DOHH2 (cell line): ENCODE data around the gene TIMP1.
A peak's percentile ranks its signal among the peaks of the same experiment; 100 is the strongest.

Experiments used
- H3F3A ChIP-seq: fragments of 200-600 bp; sonication (generic), shearing (Covaris generic); 2 replicates; pipeline ENCODE4 v1.6.0; 2016; ENCODE audit warnings: antibody characterized with exemption, mild to moderate bottlenecking; ENCODE audit not compliant: control insufficient read depth, insufficient read depth
- H3K27ac ChIP-seq: fragments of 200-600 bp; sonication (generic); 2 replicates; pipeline ENCODE4 v1.5.1; 2014; ENCODE audit warnings: low read depth, mild to moderate bottlenecking, low read length, moderate library complexity
- H3K27me3 ChIP-seq: fragments of 200-600 bp; sonication (generic); 2 replicates; pipeline ENCODE4 v1.6.1; 2014; ENCODE audit warnings: mild to moderate bottlenecking, low read length, mixed read lengths; ENCODE audit not compliant: control insufficient read depth
- H3K36me3 ChIP-seq: fragments of 200-600 bp; sonication (generic); 2 replicates; pipeline ENCODE4 v1.6.1; 2014; ENCODE audit warnings: mild to moderate bottlenecking, low read length, moderate library complexity, mixed read lengths; ENCODE audit not compliant: control insufficient read depth
- H3K4me1 ChIP-seq: fragments of 200-600 bp; sonication (generic); 2 replicates; pipeline ENCODE4 v1.6.1; 2014; ENCODE audit warnings: mild to moderate bottlenecking, low read length, mixed read lengths; ENCODE audit not compliant: control insufficient read depth
- H3K4me2 ChIP-seq: fragments of 200-600 bp; sonication (generic); 2 replicates; pipeline ENCODE4 v1.6.0; 2014; ENCODE audit warnings: mild to moderate bottlenecking, low read length, moderate library complexity
- H3K4me3 ChIP-seq: fragments of 200-600 bp; sonication (generic); 2 replicates; pipeline ENCODE4 v1.5.1; 2014; ENCODE audit warnings: mild to moderate bottlenecking, low read length, mixed read lengths
- H3K79me2 ChIP-seq: fragments of 200-600 bp; sonication (generic); 2 replicates; pipeline ENCODE4 v1.6.1; 2014; ENCODE audit warnings: mild to moderate bottlenecking, low read length, mixed read lengths; ENCODE audit not compliant: control insufficient read depth
- H3K9me2 ChIP-seq: fragments of 200-600 bp; sonication (generic); replicated peaks from 2 replicates; pipeline ENCODE4 v1.6.1; 2014; ENCODE audit warnings: mild to moderate bottlenecking, low read length, mixed read lengths; ENCODE audit not compliant: control insufficient read depth
- H3K9me3 ChIP-seq: fragments of 200-600 bp; sonication (generic); 2 replicates; pipeline ENCODE4 v1.6.1; 2014; ENCODE audit warnings: antibody characterized with exemption, low read length, mixed read lengths; ENCODE audit not compliant: control insufficient read depth, insufficient read depth
- H4K20me1 ChIP-seq: fragments of 200-600 bp; sonication (generic); 2 replicates; pipeline ENCODE4 v1.6.0; 2014; ENCODE audit warnings: low read depth, mild to moderate bottlenecking, antibody characterized with exemption, low read length, moderate library complexity; ENCODE audit not compliant: control insufficient read depth, insufficient read depth
- EZH2phosphoT487 ChIP-seq: fragments of 200-600 bp; sonication (generic); IDR thresholded peaks from 2 replicates; pipeline ENCODE4 v1.6.1; 2017; ENCODE audit warnings: borderline replicate concordance, mild to moderate bottlenecking, antibody characterized with exemption, low read length, moderate library complexity, mixed read lengths
- TF ChIP-seq, protein P1 (sequence below): fragments of 200-600 bp; sonication (generic); IDR thresholded peaks from one replicate; pipeline ENCODE4 v1.5.1; 2014; ENCODE audit warnings: antibody characterized with exemption, mild to moderate bottlenecking, low read depth, low read length; ENCODE audit not compliant: poor library complexity, severe bottlenecking

The TIMP1 gene

DNA sequence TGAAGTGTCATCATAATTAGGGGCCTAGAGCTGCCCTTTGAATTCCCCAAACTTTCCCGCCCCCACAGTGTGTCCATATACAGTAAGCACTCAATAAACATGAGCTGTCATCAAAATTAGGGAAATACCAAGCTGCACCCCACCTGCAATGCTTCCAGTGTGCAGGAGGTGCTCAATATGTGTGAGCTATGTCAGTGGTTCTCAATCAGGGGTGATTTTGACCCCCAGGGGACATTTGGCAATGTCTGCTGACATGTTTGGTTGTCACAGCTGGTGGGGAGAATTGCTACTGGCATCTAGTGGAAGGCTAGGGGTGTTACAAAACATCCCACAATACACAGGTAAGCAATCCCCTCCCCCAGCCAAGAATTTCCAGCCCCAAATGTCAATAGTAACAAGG lies 46.7 kb downstream of the TIMP1 start:
- H3K4me1 ChIP-seq, result peaks cover 15% of the 10 kb centered on the region
- no peak overlapping the region for H3K27ac ChIP-seq
- H3F3A ChIP-seq, result no peaks in the 10 kb centered on the region
- H3K9me3 ChIP-seq, result no peaks in the 10 kb centered on the region
- no peak overlapping the region for H3K4me2 ChIP-seq
- H3K36me3 ChIP-seq, result no peaks in the 10 kb centered on the region
- H3K9me2 ChIP-seq, result no peaks in the 10 kb centered on the region
- H4K20me1 ChIP-seq, result no peaks in the 10 kb centered on the region
- no peaks in the 10 kb centered on the region for H3K79me2 ChIP-seq
- H3K4me3 ChIP-seq, result no peak overlapping the region
- no peak for TF ChIP-seq EZH2phosphoT487
- TF ChIP-seq, protein P1, sequence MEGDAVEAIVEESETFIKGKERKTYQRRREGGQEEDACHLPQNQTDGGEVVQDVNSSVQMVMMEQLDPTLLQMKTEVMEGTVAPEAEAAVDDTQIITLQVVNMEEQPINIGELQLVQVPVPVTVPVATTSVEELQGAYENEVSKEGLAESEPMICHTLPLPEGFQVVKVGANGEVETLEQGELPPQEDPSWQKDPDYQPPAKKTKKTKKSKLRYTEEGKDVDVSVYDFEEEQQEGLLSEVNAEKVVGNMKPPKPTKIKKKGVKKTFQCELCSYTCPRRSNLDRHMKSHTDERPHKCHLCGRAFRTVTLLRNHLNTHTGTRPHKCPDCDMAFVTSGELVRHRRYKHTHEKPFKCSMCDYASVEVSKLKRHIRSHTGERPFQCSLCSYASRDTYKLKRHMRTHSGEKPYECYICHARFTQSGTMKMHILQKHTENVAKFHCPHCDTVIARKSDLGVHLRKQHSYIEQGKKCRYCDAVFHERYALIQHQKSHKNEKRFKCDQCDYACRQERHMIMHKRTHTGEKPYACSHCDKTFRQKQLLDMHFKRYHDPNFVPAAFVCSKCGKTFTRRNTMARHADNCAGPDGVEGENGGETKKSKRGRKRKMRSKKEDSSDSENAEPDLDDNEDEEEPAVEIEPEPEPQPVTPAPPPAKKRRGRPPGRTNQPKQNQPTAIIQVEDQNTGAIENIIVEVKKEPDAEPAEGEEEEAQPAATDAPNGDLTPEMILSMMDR, result no peak
- no peaks in the 10 kb centered on the region for H3K27me3 ChIP-seq

DNA sequence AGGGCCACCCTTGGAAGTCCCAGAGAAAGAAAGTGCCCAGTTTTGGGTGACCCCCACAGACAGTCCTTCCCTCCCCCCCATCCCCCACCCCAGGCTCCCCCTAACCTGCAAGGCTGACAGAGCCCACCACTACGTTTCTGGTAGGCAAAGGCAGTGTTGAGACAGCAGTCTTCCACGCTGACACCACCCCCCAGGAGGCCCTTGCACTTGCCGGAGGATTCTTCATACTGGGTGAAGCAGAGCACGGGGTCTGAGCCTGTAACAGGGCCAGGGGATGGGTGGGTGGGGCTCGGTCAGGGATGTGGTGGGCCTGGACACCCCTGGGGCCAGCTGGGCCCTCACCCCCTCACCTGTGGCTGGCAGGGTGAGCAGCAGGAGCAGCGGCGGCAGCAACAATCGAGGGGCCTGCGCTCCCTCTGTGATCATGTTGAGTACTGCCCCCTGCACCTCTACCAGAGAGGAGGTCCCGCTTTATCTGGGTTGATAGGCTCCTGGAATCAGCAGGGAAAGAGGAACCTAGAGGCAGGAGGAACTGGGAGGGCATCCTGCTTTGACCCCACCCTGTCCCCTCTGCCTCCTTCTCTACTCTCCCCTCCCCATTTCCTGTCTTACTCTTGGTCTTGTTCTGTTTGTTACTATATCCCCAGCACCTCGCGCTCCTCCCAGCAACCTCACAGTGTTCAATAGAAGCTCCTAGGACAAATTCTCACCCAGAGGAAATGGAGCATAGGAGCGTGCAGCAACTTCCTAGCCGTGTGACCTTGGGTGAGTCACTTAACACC lies 47.4 kb downstream of the TIMP1 start, which contains the start of gene CFP:
Gene CFP, minus strand, starts transcription at position 512 of the 782 bp plus-strand sequence. Its CDS starts 86 bp downstream, at position 426.
- Histone ChIP-seq H3K79me2 (no peaks in the 10 kb centered on the region), H3K9me3 (no peaks in the 10 kb centered on the region), H3K4me1 (peaks cover 15% of the 10 kb centered on the region), H3K27ac (peak within 1 kb of the TSS; percentile 15; the same call in 1 of the 2 replicates), H3K36me3 (no peaks in the 10 kb centered on the region; the same call in 1 of the 2 replicates), H3F3A (no peaks in the 10 kb centered on the region), H3K9me2 (no peaks in the 10 kb centered on the region), H3K4me3 (peak within 1 kb of the TSS; percentile 45), H3K4me2 (peak within 1 kb of the TSS; percentile 74), H4K20me1 (no peaks in the 10 kb centered on the region), H3K27me3 (no peaks in the 10 kb centered on the region)
- no peak for TF ChIP-seq EZH2phosphoT487
- TF ChIP-seq, protein P1, result no peak

DNA sequence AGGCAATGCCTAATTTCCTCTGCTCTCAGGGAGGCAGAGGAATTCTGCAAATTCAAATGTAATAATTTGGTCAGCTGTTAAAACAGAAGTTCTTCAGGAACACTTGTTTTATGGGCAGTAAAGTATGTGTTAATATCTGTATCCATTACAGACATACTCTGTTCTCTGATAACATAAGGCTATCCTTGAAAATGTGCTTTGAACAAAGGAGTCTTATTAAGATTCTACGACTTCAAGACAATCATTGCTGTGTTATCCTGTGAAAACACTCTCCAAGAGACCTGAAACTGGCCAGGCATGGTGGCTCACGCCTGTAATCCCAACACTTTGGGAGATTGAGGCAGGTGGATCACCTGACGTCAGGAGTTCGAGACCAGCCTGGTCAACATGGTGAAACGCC lies 49.4 kb downstream of the TIMP1 start:
- TF ChIP-seq, protein P1, result no peak
- no peak for TF ChIP-seq EZH2phosphoT487
- H3K4me1 ChIP-seq, result peaks cover 15% of the 10 kb centered on the region
- no peaks in the 10 kb centered on the region for H3K9me3 ChIP-seq
- H3K9me2 ChIP-seq, result no peaks in the 10 kb centered on the region
- no peak overlapping the region for H3K27ac ChIP-seq
- no peaks in the 10 kb centered on the region for H3K79me2 ChIP-seq
- H3K36me3 ChIP-seq, result no peaks in the 10 kb centered on the region; the same call in 1 of the 2 replicates
- no peaks in the 10 kb centered on the region for H3K27me3 ChIP-seq
- no peak overlapping the region for H3K4me3 ChIP-seq
- no peak overlapping the region for H3K4me2 ChIP-seq
- no peaks in the 10 kb centered on the region for H3F3A ChIP-seq
- H4K20me1 ChIP-seq, result no peaks in the 10 kb centered on the region
